ENCODE measurements around the gene KYNU.
"Not testable (repeated sequence)": the region's sequence is repeated elsewhere in the genome, so short reads cannot be mapped to it uniquely, and the experiment has no call there.

KYNU gene

DNA sequence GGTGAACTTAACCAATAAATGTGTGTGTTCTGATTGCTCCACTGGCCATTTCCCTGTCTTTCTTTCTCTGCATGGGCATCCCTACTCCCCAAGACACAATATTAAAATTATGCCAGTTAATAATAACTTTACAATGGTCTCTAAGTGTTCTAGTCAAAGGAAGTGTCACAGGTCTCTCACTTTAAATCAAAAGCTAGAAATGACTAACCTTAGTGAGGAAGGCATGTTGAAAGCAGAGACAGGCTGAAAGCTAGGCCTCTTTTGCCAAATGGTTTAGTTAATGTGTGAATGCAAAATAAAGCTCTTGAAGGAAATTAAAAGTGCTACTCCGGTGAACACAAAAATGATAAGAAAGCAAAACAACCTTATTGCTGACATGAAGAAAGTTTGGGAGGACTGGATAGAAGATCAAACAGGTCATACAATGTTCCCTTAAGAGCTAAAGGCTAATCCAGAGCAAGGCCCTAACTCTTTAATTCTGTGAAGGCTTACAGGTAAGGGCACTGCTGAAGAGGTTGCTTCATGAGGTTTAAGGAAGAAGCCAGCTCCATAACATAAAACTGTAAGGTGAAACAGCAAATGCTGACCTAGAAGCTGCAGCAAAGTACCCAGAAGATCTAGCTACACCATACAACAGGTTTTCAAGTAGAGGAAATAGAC is 207.8 kb downstream of the KYNU start:
- H3K9ac ChIP-seq = no peak overlapping the region
- no peaks in the 10 kb centered on the region for H4K20me1 ChIP-seq (ENCODE audit: insufficient read depth)
- H3K27me3 ChIP-seq (ENCODE audit: insufficient read depth, low read depth) = no peaks in the 10 kb centered on the region
- no peak overlapping the region for H3K4me2 ChIP-seq
- H3K4me3 ChIP-seq (IDR thresholded peaks at IDR 0.05; ENCODE audit: insufficient read depth, low read depth, low read length) = no peak overlapping the region
- H3K36me3 ChIP-seq (ENCODE audit: insufficient read depth) = no peaks in the 10 kb centered on the region
- H3K79me2 ChIP-seq (ENCODE audit: insufficient read depth, low read depth) = no peaks in the 10 kb centered on the region
- TF ChIP-seq CTCF (conservative IDR thresholded peaks at IDR 0.05; ENCODE audit: low read depth, low read length) = no peak
- no peaks in the 10 kb centered on the region for H3K4me1 ChIP-seq (ENCODE audit: low read depth, poor library complexity, severe bottlenecking)
- H2AFZ ChIP-seq (ENCODE audit: low read depth) = no peak overlapping the region
- H3K27ac ChIP-seq = no peak overlapping the region

- H2AFZ ChIP-seq (ENCODE audit: low read depth) = no peak overlapping the region
- H3K36me3 ChIP-seq (ENCODE audit: insufficient read depth) = no peaks in the 10 kb centered on the region
- H3K9ac ChIP-seq = no peak overlapping the region
- H3K4me2 ChIP-seq = no peak overlapping the region
- no peaks in the 10 kb centered on the region for H3K79me2 ChIP-seq (ENCODE audit: insufficient read depth, low read depth)
- no peaks in the 10 kb centered on the region for H3K27me3 ChIP-seq (ENCODE audit: insufficient read depth, low read depth)
- H3K4me1 ChIP-seq (ENCODE audit: low read depth, poor library complexity, severe bottlenecking) = no peaks in the 10 kb centered on the region
- no peak overlapping the region for H3K27ac ChIP-seq
- no peaks in the 10 kb centered on the region for H4K20me1 ChIP-seq (ENCODE audit: insufficient read depth)
- no peak for TF ChIP-seq CTCF (conservative IDR thresholded peaks at IDR 0.05; ENCODE audit: low read depth, low read length)
- H3K4me3 ChIP-seq (IDR thresholded peaks at IDR 0.05; ENCODE audit: insufficient read depth, low read depth, low read length) = no peak overlapping the region
These were observed 209.6 kb downstream of the KYNU start for GRCh38 chr2:143087033-143087432.

- Histone ChIP-seq H3K79me2 (ENCODE audit: insufficient read depth, low read depth) (no peaks in the 10 kb centered on the region), H3K4me2 (no peak overlapping the region), H4K20me1 (ENCODE audit: insufficient read depth) (no peaks in the 10 kb centered on the region), H3K4me3 (IDR thresholded peaks at IDR 0.05; ENCODE audit: insufficient read depth, low read depth, low read length) (no peak overlapping the region), H3K4me1 (ENCODE audit: low read depth, poor library complexity, severe bottlenecking) (no peaks in the 10 kb centered on the region), H3K9ac (no peak overlapping the region), H3K27ac (no peak overlapping the region), H3K36me3 (ENCODE audit: insufficient read depth) (no peaks in the 10 kb centered on the region), H2AFZ (ENCODE audit: low read depth) (no peak overlapping the region), H3K27me3 (ENCODE audit: insufficient read depth, low read depth) (no peaks in the 10 kb centered on the region)
- no peak for TF ChIP-seq CTCF (conservative IDR thresholded peaks at IDR 0.05; ENCODE audit: low read depth, low read length)
These were observed 210.9 kb downstream of the KYNU start for GRCh38 chr2:143088388-143088787.

DNA sequence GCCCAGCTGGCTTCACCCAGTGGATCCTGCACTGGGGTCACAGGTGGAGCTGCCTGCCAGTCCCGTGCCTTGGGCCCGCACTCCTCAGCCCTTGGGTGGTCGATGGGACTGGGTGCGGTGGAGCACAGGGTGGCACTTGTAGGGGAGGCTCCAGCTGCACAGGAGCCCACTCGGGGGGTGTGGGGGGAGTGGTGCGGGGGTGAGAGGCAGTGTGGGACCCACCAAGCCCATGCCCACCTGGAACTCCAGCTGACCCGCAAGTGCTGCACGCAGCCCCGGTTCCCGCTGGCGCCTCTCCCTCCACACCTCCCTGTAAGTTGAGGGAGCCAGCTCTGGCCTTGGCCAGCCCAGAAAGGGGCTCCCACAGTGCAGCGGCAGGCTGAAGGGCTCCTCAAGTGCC is 212.1 kb downstream of the KYNU start:
- H3K4me2 ChIP-seq; H3K4me3 ChIP-seq (IDR thresholded peaks at IDR 0.05; ENCODE audit: insufficient read depth, low read depth, low read length); H2AFZ ChIP-seq (ENCODE audit: low read depth); H3K27ac ChIP-seq; H3K27me3 ChIP-seq (ENCODE audit: insufficient read depth, low read depth); H4K20me1 ChIP-seq (ENCODE audit: insufficient read depth); H3K36me3 ChIP-seq (ENCODE audit: insufficient read depth); H3K9ac ChIP-seq; H3K4me1 ChIP-seq (ENCODE audit: low read depth, poor library complexity, severe bottlenecking); H3K79me2 ChIP-seq (ENCODE audit: insufficient read depth, low read depth): not testable (repeated sequence)

Data from KMS-11 (cell line).